ENCODE measurements around the gene ZNF354C.

ZNF354C gene

GRCh38 chr5:179061025-179061424 lies 852 bp downstream of the ZNF354C start:
- ATAC-seq: no peak
- TF ChIP-seq PPARA (CRISPR knock-in tag; IDR thresholded peaks at IDR 0.05; ENCODE audit: borderline replicate concordance): no peak
- TF ChIP-seq GLIS3 (CRISPR knock-in tag; IDR thresholded peaks at IDR 0.05): no peak
- no peak for TF ChIP-seq ZNF565 (CRISPR knock-in tag; conservative IDR thresholded peaks at IDR 0.05; ENCODE audit: low read depth)
- no peak for TF ChIP-seq ZFP3 (CRISPR knock-in tag; IDR thresholded peaks at IDR 0.05)
- no peak for TF ChIP-seq ZFP30 (CRISPR knock-in tag; IDR thresholded peaks at IDR 0.05)
- TF ChIP-seq, protein P1, sequence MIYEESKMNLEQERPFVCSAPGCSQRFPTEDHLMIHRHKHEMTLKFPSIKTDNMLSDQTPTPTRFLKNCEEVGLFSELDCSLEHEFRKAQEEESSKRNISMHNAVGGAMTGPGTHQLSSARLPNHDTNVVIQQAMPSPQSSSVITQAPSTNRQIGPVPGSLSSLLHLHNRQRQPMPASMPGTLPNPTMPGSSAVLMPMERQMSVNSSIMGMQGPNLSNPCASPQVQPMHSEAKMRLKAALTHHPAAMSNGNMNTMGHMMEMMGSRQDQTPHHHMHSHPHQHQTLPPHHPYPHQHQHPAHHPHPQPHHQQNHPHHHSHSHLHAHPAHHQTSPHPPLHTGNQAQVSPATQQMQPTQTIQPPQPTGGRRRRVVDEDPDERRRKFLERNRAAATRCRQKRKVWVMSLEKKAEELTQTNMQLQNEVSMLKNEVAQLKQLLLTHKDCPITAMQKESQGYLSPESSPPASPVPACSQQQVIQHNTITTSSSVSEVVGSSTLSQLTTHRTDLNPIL (CRISPR knock-in tag; IDR thresholded peaks at IDR 0.05; ENCODE audit: low read depth): no peak
- TF ChIP-seq ZNF8 (CRISPR knock-in tag; IDR thresholded peaks at IDR 0.05): no peak
- TF ChIP-seq, protein P2, sequence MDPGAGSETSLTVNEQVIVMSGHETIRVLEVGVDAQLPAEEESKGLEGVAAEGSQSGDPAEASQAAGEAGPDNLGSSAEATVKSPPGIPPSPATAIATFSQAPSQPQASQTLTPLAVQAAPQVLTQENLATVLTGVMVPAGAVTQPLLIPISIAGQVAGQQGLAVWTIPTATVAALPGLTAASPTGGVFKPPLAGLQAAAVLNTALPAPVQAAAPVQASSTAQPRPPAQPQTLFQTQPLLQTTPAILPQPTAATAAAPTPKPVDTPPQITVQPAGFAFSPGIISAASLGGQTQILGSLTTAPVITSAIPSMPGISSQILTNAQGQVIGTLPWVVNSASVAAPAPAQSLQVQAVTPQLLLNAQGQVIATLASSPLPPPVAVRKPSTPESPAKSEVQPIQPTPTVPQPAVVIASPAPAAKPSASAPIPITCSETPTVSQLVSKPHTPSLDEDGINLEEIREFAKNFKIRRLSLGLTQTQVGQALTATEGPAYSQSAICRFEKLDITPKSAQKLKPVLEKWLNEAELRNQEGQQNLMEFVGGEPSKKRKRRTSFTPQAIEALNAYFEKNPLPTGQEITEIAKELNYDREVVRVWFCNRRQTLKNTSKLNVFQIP (CRISPR knock-in tag; IDR thresholded peaks at IDR 0.05; ENCODE audit: borderline replicate concordance, low read depth): no peak
- no peak for TF ChIP-seq PATZ1 (CRISPR knock-in tag; IDR thresholded peaks at IDR 0.05; ENCODE audit: borderline replicate concordance)
- no peak for TF ChIP-seq TCF4 (CRISPR knock-in tag; IDR thresholded peaks at IDR 0.05; ENCODE audit: borderline replicate concordance)
- no peak for TF ChIP-seq ZC3H10 (CRISPR knock-in tag; IDR thresholded peaks at IDR 0.05)
- TF ChIP-seq ZNF70 (CRISPR knock-in tag; IDR thresholded peaks at IDR 0.05): no peak
- TF ChIP-seq TSHZ2 (CRISPR knock-in tag; IDR thresholded peaks at IDR 0.05): no peak
- no peak for TF ChIP-seq BACH2 (CRISPR knock-in tag; IDR thresholded peaks at IDR 0.05; ENCODE audit: borderline replicate concordance)
- no peak for TF ChIP-seq ESRRG (CRISPR knock-in tag; IDR thresholded peaks at IDR 0.05)
- no peak for TF ChIP-seq SNAI2 (CRISPR knock-in tag; IDR thresholded peaks at IDR 0.05)

- no peak for ATAC-seq
- no peak for TF ChIP-seq TSHZ2 (CRISPR knock-in tag; IDR thresholded peaks at IDR 0.05)
- TF ChIP-seq ZNF8 (CRISPR knock-in tag; IDR thresholded peaks at IDR 0.05): no peak
- TF ChIP-seq ZNF565 (CRISPR knock-in tag; conservative IDR thresholded peaks at IDR 0.05; ENCODE audit: low read depth): no peak
- TF ChIP-seq CSRNP3 (CRISPR knock-in tag; IDR thresholded peaks at IDR 0.05): no peak
- TF ChIP-seq CSDC2 (CRISPR knock-in tag; IDR thresholded peaks at IDR 0.05): no peak
- TF ChIP-seq OSR1 (CRISPR knock-in tag; IDR thresholded peaks at IDR 0.05): no peak
- TF ChIP-seq, protein P1 (CRISPR knock-in tag; IDR thresholded peaks at IDR 0.05; ENCODE audit: low read depth): no peak
Observed at GRCh38 chr5:179065703-179066102, 5.5 kb downstream of the ZNF354C start.
